Erythroblast (primary cell): ENCODE data around the gene C1orf50.
A peak's percentile ranks its signal among the peaks of the same experiment; 100 is the strongest.

Experiments
- GATA1 ChIP-seq: IDR thresholded peaks from 2 replicates; pipeline ENCODE4 v1.6.1; 2011; ENCODE audit warnings: low read depth, mild to moderate bottlenecking, control low read depth, low read length, moderate library complexity
- POLR2A ChIP-seq: IDR thresholded peaks from 2 replicates; pipeline ENCODE4 v1.6.1; 2011; ENCODE audit warnings: mild to moderate bottlenecking, low read length

DNA sequence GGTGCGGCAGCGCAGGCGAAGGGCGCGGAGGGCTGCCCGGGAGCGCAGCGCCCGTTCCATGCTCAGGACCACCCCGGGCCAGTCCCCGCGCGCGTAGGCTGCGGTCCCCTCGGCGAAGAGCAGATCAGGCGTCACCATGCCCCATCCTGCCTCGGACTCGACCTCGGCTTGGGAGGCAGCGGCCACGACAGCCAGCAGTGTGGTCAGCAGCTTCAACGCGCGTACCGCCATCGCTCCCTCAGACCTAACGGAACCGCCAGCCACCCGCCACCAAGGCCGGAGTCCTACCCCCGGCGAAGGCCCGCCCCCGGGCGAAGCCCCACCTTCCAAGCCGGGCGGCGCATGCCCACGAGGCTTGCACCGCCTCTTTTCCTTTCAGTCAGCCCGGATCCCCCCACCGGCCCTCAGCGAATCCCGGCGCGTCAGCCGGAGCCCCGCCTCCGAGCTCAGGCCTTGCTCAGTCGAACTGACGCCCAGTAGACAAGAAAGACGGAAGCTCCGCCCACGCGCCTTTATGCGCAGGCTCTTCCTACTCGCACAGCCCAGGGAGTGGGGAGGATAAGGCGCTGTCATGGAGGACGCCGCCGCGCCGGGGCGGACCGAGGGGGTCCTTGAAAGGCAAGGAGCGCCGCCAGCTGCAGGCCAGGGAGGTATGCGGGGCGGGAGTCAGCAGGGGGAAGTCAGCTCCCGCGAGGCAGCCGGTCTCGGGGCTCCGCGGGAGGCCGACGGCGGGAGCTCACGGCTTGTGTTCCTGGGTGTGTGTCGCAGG, at the start of gene C1orf50, which contains the start of gene P3H1:
- peak; percentile 97 for TF ChIP-seq POLR2A
- no peak for TF ChIP-seq GATA1
